OCI-LY1 (cell line): ENCODE measurements around the gene SLC47A1.

Source experiments
- CTCF ChIP-seq: fragments of 200-600 bp; sonication (generic), shearing (Covaris generic); IDR thresholded peaks from 2 replicates; pipeline ENCODE4 v1.5.1; 2017; ENCODE audit warnings: mild to moderate bottlenecking, antibody characterized with exemption, low read length, moderate library complexity, mixed read lengths
- EZH2 ChIP-seq: fragments of 200-600 bp; sonication (generic), shearing (Covaris generic); IDR thresholded peaks from 2 replicates; pipeline ENCODE4 v1.8.0; 2017; ENCODE audit warnings: borderline replicate concordance, mixed run types, mild to moderate bottlenecking, antibody characterized with exemption, low read length, moderate library complexity, mixed read lengths

GRCh38 chr17:19501219-19501618 lies 32.4 kb upstream of the SLC47A1 start:
- no peak for TF ChIP-seq CTCF
- no peak for TF ChIP-seq EZH2
